ENCODE measurements around the gene ACE. TPM values are rescaled to one million over a fixed set of nuclear protein-coding genes. Genes with fewer than 3 reads are reported as not detected.

ACE gene
- total and polyA plus RNA-seq, 10 donors, result 0.61 to 17.3 (median 8.2) TPM

- peaks cover 7 to 42% (median 35%) of the 10 kb centered on the region in 6 donors for H3K4me1 ChIP-seq
- H3K9me3 ChIP-seq, result no peaks in the 10 kb centered on the region
- H3K27me3 ChIP-seq (replicated peaks in 1 of 7), result peaks cover 0 to 78% (median 29%) of the 10 kb centered on the region in 7 donors
- 84 to 95% (median 88%) methylated on average over 18 to 21 of the region's 21 CpGs for WGBS, 5 donors
- intact Hi-C loops (cut with DNase I; ENCODE audit: low total_unique reads), result no loop called here
- H3K27ac ChIP-seq, result no peak overlapping the region
- H3K4me3 ChIP-seq, result no peak overlapping the region
- no peak for TF ChIP-seq CTCF (IDR thresholded peaks at IDR 0.05 in 8 of 11, conservative IDR thresholded peaks at IDR 0.05 in 3 of 11)
- TF ChIP-seq POLR2AphosphoS5 (IDR thresholded peaks at IDR 0.05), result no peak
- no peak for TF ChIP-seq POLR2A (IDR thresholded peaks at IDR 0.05)
- DNase-seq, result peak; percentile 31
- H3K36me3 ChIP-seq, result no peaks in the 10 kb centered on the region
Measured at GRCh38 chr17:63480192-63480784, 3.4 kb downstream of the ACE start.

- H3K27ac ChIP-seq, result no peak overlapping the region
- no peaks in the 10 kb centered on the region for H3K36me3 ChIP-seq
- peaks cover 0 to 72% (median 28%) of the 10 kb centered on the region in 7 donors for H3K27me3 ChIP-seq (replicated peaks in 1 of 7)
- peaks cover 7 to 35% (median 31%) of the 10 kb centered on the region in 6 donors for H3K4me1 ChIP-seq
- intact Hi-C loops (cut with DNase I; ENCODE audit: low total_unique reads), result no loop called here
- WGBS, 5 donors, result 57 to 81% (median 73%) methylated on average over 6 to 11 of the region's 11 CpGs
- peak; percentile 57 for DNase-seq
- H3K9me3 ChIP-seq, result no peaks in the 10 kb centered on the region
- H3K4me3 ChIP-seq, result no peak overlapping the region
- TF ChIP-seq CTCF (IDR thresholded peaks at IDR 0.05 in 8 of 11, conservative IDR thresholded peaks at IDR 0.05 in 3 of 11), result no peak
- no peak for TF ChIP-seq POLR2AphosphoS5 (IDR thresholded peaks at IDR 0.05)
- TF ChIP-seq POLR2A (IDR thresholded peaks at IDR 0.05), result no peak
Measured at GRCh38 chr17:63480826-63481487, 4.1 kb downstream of the ACE start.

GRCh38 chr17:63481488-63481870 lies 4.6 kb downstream of the ACE start:
- H3K27me3 ChIP-seq (replicated peaks in 1 of 7), result peaks cover 0 to 66% (median 27%) of the 10 kb centered on the region in 7 donors
- H3K36me3 ChIP-seq, result no peaks in the 10 kb centered on the region
- no peak for DNase-seq
- intact Hi-C loops (cut with DNase I; ENCODE audit: low total_unique reads), result no loop called here
- no peak for TF ChIP-seq POLR2A (IDR thresholded peaks at IDR 0.05)
- no peak for TF ChIP-seq POLR2AphosphoS5 (IDR thresholded peaks at IDR 0.05)
- TF ChIP-seq CTCF (IDR thresholded peaks at IDR 0.05 in 8 of 11, conservative IDR thresholded peaks at IDR 0.05 in 3 of 11), result no peak
- H3K4me1 ChIP-seq, result peaks cover 7 to 30% (median 26%) of the 10 kb centered on the region in 6 donors
- H3K9me3 ChIP-seq, result no peaks in the 10 kb centered on the region
- 86 to 94% (median 92%) methylated on average over 12 to 16 of the region's 16 CpGs for WGBS, 5 donors
- H3K27ac ChIP-seq, result no peak overlapping the region
- H3K4me3 ChIP-seq, result no peak overlapping the region

- no peak for DNase-seq
- Histone ChIP-seq H3K27me3 (replicated peaks in 1 of 7) (peaks cover 0 to 56% (median 19%) of the 10 kb centered on the region in 7 donors), H3K4me3 (no peak overlapping the region), H3K36me3 (no peaks in the 10 kb centered on the region), H3K4me1 (peaks cover 5 to 19% (median 16%) of the 10 kb centered on the region in 6 donors), H3K9me3 (no peaks in the 10 kb centered on the region), H3K27ac (no peak overlapping the region)
- WGBS, 5 donors, result 86 to 94% (median 89%) methylated on average over 16 of the region's 16 CpGs
- TF ChIP-seq POLR2A (IDR thresholded peaks at IDR 0.05), result no peak
- no peak for TF ChIP-seq CTCF (IDR thresholded peaks at IDR 0.05 in 8 of 11, conservative IDR thresholded peaks at IDR 0.05 in 3 of 11)
- TF ChIP-seq POLR2AphosphoS5 (IDR thresholded peaks at IDR 0.05), result no peak
- intact Hi-C loops (cut with DNase I; ENCODE audit: low total_unique reads), result no loop called here
Measured at GRCh38 chr17:63482509-63482908, 5.6 kb downstream of the ACE start.

Data from spleen (tissue), 11 donors.